HEK293 (cell line): ENCODE results near the gene UNC5B.

ENCODE experiments used
- BCL11B ChIP-seq: fragments of 450-650 bp; formaldehyde crosslinking; IDR thresholded peaks from 2 replicates; pipeline ENCODE4 v1.5.1; 2016; ENCODE audit warnings: low read depth, missing biosample characterization, missing genetic modification characterization
- CTCF ChIP-seq: fragments of 450-650 bp; formaldehyde crosslinking; IDR thresholded peaks from 2 replicates; pipeline ENCODE4 v1.5.1; 2016; ENCODE audit warnings: missing biosample characterization, missing genetic modification characterization
- PATZ1 ChIP-seq: fragments of 450-650 bp; formaldehyde crosslinking; IDR thresholded peaks from 2 replicates; pipeline ENCODE4 v1.5.1; 2016; ENCODE audit warnings: missing biosample characterization, missing genetic modification characterization
- PBX3 ChIP-seq: sonication (generic); formaldehyde crosslinking; IDR thresholded peaks from 2 replicates; pipeline ENCODE4 v1.8.1; 2022; ENCODE audit warnings: mild to moderate bottlenecking, moderate library complexity, missing genetic modification reagents
- PRDM1 ChIP-seq: fragments of 450-650 bp; formaldehyde crosslinking; IDR thresholded peaks from 2 replicates; pipeline ENCODE4; 2016; ENCODE audit warnings: missing biosample characterization, missing genetic modification characterization
- PRDM6 ChIP-seq: fragments of 450-650 bp; formaldehyde crosslinking; IDR thresholded peaks from 2 replicates; pipeline ENCODE4 v1.5.1; 2017; ENCODE audit warnings: missing biosample characterization, missing genetic modification characterization
- REST ChIP-seq: fragments of 450-650 bp; formaldehyde crosslinking; IDR thresholded peaks from 2 replicates; pipeline ENCODE4 v1.5.1; 2016; ENCODE audit warnings: missing biosample characterization, missing genetic modification characterization
- SP2 ChIP-seq: fragments of 450-650 bp; formaldehyde crosslinking; IDR thresholded peaks from 2 replicates; pipeline ENCODE4 v1.5.1; 2016; ENCODE audit warnings: missing biosample characterization, missing genetic modification characterization
- YY1 ChIP-seq: fragments of 450-650 bp; formaldehyde crosslinking; IDR thresholded peaks from 2 replicates; pipeline ENCODE4 v1.5.1; 2018; ENCODE audit warnings: missing biosample characterization, missing genetic modification characterization
- ZBTB10 ChIP-seq: fragments of 450-650 bp; formaldehyde crosslinking; IDR thresholded peaks from 2 replicates; pipeline ENCODE4 v1.5.1; 2016; ENCODE audit warnings: missing biosample characterization, missing genetic modification characterization
- ZNF121 ChIP-seq: fragments of 450-650 bp; formaldehyde crosslinking; IDR thresholded peaks from 2 replicates; pipeline ENCODE4 v1.5.1; 2016; ENCODE audit warnings: missing biosample characterization, missing genetic modification characterization
- ZNF155 ChIP-seq: fragments of 450-650 bp; formaldehyde crosslinking; IDR thresholded peaks from 2 replicates; pipeline ENCODE4 v1.5.1; 2016; ENCODE audit warnings: missing biosample characterization, missing genetic modification characterization
- ZNF274 ChIP-seq, 2 experiments: fragments of 200-500 bp in 1 of 2; fragments of 450-650 bp in 1 of 2; sonication (Bioruptor generic) in 1 of 2; formaldehyde crosslinking in 1 of 2; IDR thresholded peaks; 2 replicates each; pipeline versions ENCODE4 v1.5.1 to v1.6.1; 2014 to 2016; ENCODE audit warnings: borderline replicate concordance in 1 of 2, inconsistent platforms in 1 of 2, low read length in 1 of 2, missing biosample characterization in 1 of 2, missing genetic modification characterization in 1 of 2
- ZSCAN23 ChIP-seq: fragments of 450-650 bp; formaldehyde crosslinking; IDR thresholded peaks from 2 replicates; pipeline ENCODE4 v1.5.1; 2016; ENCODE audit warnings: missing biosample characterization, missing genetic modification characterization

- TF ChIP-seq ZNF274 (IDR thresholded peaks at IDR 0.05; ENCODE audit: low read length) (no peak), ZNF274 (tag by site-specific recombination; IDR thresholded peaks at IDR 0.05; ENCODE audit: borderline replicate concordance) (no peak), REST (tag by site-specific recombination) (no peak), CTCF (no peak), PBX3 (no peak), YY1 (tag by site-specific recombination) (no peak), PATZ1 (tag by site-specific recombination) (no peak), ZBTB10 (tag by site-specific recombination) (no peak), PRDM6 (tag by site-specific recombination) (no peak), ZNF121 (tag by site-specific recombination) (no peak), SP2 (tag by site-specific recombination) (no peak), BCL11B (tag by site-specific recombination) (no peak), ZNF155 (tag by site-specific recombination) (no peak), PRDM1 (tag by site-specific recombination) (no peak), ZSCAN23 (tag by site-specific recombination) (no peak)
Observed at GRCh38 chr10:71276873-71277272, 64.5 kb downstream of the UNC5B start.
